PFSK-1 (cell line): ENCODE measurements around the gene MX1.

Experiments
- FOXP2 ChIP-seq: optimal IDR thresholded peaks from 2 replicates; pipeline ENCODE3; 2011; ENCODE audit warnings: borderline replicate concordance, control low read depth, inconsistent platforms; ENCODE audit not compliant: insufficient read depth; ENCODE audit errors: extremely low read length, extremely low read depth
- POLR2AphosphoS5 ChIP-seq: IDR thresholded peaks from 2 replicates; pipeline ENCODE4 v1.6.1; 2012; ENCODE audit warnings: low read depth, mild to moderate bottlenecking, control low read depth, low read length, moderate library complexity
- SIN3A ChIP-seq: IDR thresholded peaks from 2 replicates; pipeline ENCODE4 v1.6.1; 2012; ENCODE audit warnings: mild to moderate bottlenecking, low read length, moderate library complexity, borderline replicate concordance; ENCODE audit not compliant: insufficient read depth
- TAF1 ChIP-seq: IDR thresholded peaks from 2 replicates; pipeline ENCODE4 v1.6.1; 2012; ENCODE audit warnings: low read length, control low read depth, borderline replicate concordance; ENCODE audit not compliant: insufficient read depth
- TF ChIP-seq, protein P1 (sequence below), 2 experiments: IDR thresholded peaks; 2 replicates each; pipeline versions ENCODE4 v1.6.1 to v1.8.0; 2011 to 2012; ENCODE audit warnings: low read depth in 2 of 2, low read length in 2 of 2, control low read depth in 1 of 2, inconsistent platforms in 1 of 2, mild to moderate bottlenecking in 1 of 2, moderate library complexity in 1 of 2; ENCODE audit not compliant: insufficient read depth in 1 of 2

DNA sequence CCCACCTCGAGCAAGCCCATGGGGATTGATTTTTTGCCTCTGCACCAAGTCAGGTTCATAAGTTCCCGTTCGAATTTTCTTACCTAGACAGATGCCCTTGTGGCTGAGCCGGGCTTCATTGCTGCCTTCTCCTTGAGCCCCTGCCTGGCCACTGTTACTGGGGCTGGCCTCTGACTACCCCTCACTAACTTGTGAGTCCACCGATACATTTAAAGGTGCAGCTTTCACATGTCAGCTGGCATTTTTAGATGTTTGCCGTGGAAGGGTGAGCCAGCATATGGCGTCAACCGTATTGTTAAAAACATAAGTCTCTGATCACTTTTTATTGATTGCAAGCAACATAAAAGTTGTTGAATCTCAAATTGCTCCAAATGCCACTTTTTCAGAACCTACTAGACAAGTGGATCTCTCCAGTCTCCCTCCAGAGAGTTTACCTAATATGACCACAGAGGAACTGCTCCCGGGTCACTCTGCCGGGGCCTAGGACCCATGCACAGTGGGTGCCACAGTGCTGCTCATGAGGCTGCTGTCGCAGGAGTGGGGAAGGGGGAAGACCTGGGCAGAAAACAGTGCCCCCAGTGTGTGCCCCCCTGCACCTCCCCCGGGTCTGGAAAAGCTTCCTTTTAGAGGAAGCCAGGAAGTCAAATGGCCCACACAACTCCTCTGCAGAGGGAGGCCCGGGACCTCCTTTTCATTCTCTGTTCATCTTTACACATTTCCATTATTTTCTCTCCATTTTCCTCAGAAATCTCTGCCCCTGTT is 18.8 kb downstream of the MX1 start:
- no peak for TF ChIP-seq POLR2AphosphoS5
- TF ChIP-seq, protein P1, sequence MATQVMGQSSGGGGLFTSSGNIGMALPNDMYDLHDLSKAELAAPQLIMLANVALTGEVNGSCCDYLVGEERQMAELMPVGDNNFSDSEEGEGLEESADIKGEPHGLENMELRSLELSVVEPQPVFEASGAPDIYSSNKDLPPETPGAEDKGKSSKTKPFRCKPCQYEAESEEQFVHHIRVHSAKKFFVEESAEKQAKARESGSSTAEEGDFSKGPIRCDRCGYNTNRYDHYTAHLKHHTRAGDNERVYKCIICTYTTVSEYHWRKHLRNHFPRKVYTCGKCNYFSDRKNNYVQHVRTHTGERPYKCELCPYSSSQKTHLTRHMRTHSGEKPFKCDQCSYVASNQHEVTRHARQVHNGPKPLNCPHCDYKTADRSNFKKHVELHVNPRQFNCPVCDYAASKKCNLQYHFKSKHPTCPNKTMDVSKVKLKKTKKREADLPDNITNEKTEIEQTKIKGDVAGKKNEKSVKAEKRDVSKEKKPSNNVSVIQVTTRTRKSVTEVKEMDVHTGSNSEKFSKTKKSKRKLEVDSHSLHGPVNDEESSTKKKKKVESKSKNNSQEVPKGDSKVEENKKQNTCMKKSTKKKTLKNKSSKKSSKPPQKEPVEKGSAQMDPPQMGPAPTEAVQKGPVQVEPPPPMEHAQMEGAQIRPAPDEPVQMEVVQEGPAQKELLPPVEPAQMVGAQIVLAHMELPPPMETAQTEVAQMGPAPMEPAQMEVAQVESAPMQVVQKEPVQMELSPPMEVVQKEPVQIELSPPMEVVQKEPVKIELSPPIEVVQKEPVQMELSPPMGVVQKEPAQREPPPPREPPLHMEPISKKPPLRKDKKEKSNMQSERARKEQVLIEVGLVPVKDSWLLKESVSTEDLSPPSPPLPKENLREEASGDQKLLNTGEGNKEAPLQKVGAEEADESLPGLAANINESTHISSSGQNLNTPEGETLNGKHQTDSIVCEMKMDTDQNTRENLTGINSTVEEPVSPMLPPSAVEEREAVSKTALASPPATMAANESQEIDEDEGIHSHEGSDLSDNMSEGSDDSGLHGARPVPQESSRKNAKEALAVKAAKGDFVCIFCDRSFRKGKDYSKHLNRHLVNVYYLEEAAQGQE (IDR thresholded peaks at IDR 0.05; ENCODE audit: insufficient read depth in 1 of 2, low read depth in 2 of 2, low read length in 2 of 2), result no peak
- TF ChIP-seq TAF1, result no peak
- TF ChIP-seq SIN3A, result no peak
- no peak for TF ChIP-seq FOXP2
